Lung (tissue), 12 donors: ENCODE measurements around the gene SLC12A2. TPM values are rescaled to one million over a fixed set of nuclear protein-coding genes. Genes with fewer than 3 reads are reported as not detected.

ENCODE experiments used
- ATAC-seq: fragments of 200-7000 bp; cut with Tn5 transposase; one replicate; pipeline ENCODE4 v1.9.1; 2020; ENCODE audit warnings: moderate number of reproducible peaks; ENCODE audit not compliant: insufficient read depth, low FRiP score
- DNase-seq, 3 donors: peaks; one replicate each; pipeline ENCODE4 v3.0.0-alpha.2; 2013 to 2017
- H3K27ac ChIP-seq, 2 donors: one replicate each; pipeline ENCODE4 v1.5.1; 2013; ENCODE audit warnings: mild to moderate bottlenecking in 2 of 2, moderate library complexity in 2 of 2, control low read depth in 1 of 2, inconsistent platforms in 1 of 2, low read depth in 1 of 2, low read length in 1 of 2
- H3K27me3 ChIP-seq, 3 donors: one replicate each; pipeline ENCODE4 v1.5.1; 2013; ENCODE audit warnings: low read length in 2 of 3; ENCODE audit not compliant: control insufficient read depth in 3 of 3, insufficient read depth in 3 of 3
- H3K36me3 ChIP-seq, 4 donors: one replicate each; pipeline ENCODE4 v1.5.1; 2013; ENCODE audit warnings: low read length in 4 of 4, mild to moderate bottlenecking in 1 of 4, moderate library complexity in 1 of 4; ENCODE audit not compliant: control insufficient read depth in 4 of 4, insufficient read depth in 4 of 4
- H3K4me1 ChIP-seq, 5 donors: one replicate each; pipeline ENCODE4 v1.5.1; 2013; ENCODE audit warnings: low read length in 5 of 5, mild to moderate bottlenecking in 2 of 5, moderate library complexity in 1 of 5; ENCODE audit not compliant: control insufficient read depth in 5 of 5, insufficient read depth in 5 of 5
- H3K4me3 ChIP-seq: one replicate; pipeline ENCODE4 v1.5.1; 2013; ENCODE audit warnings: mild to moderate bottlenecking, control low read depth, moderate library complexity
- H3K9ac ChIP-seq, 2 donors: one replicate each; pipeline ENCODE4 v1.5.1; 2013; ENCODE audit warnings: low read length in 2 of 2, control low read depth in 1 of 2; ENCODE audit not compliant: insufficient read depth in 1 of 2
- H3K9me3 ChIP-seq, 4 donors: one replicate each; pipeline ENCODE4 v1.5.1; 2013; ENCODE audit warnings: low read length in 3 of 4, mild to moderate bottlenecking in 1 of 4, moderate library complexity in 1 of 4; ENCODE audit not compliant: control insufficient read depth in 4 of 4, insufficient read depth in 3 of 4
- CTCF ChIP-seq: IDR thresholded peaks from 2 replicates; pipeline ENCODE4 v1.5.1; 2012; ENCODE audit warnings: mild to moderate bottlenecking; ENCODE audit errors: control extremely low read depth, extremely low read depth
- WGBS, 2 donors: extraction: QIAGEN DNeasy Blood & Tissue Kit; methylation state at CpG; one replicate each; pipeline ENCODE4 v1.1.7; 2013; 5-methylcytosine and 5-hydroxymethylcytosine counted together
- polyA plus RNA-seq, 2 donors: library from polyadenylated mRNA; stranded (reverse); fragments of 200-250 nt; gene quantifications; one replicate each; pipeline ENCODE4 v1.2.1, GENCODE V29; 2013
- total RNA-seq, 2 donors: library from RNA; depleted of rRNA in 1 of 2; stranded (reverse); fragments of >200 nt in 1 of 2; gene quantifications; one replicate each; pipeline ENCODE4 v1.2.1, GENCODE V29; 2014 to 2021
- donor health status: control.
- donor health status: control.
- donor health status: Bipolar disorder and iron deficiency.
- donor health status: healthy.
- donor health status: DM: yes; HTN: yes; CAD: no.

SLC12A2 gene
- total and polyA plus RNA-seq, 4 donors = 2.8 to 87.1 (median 16.4) TPM

GRCh38 chr5:128163991-128164390 is 80.4 kb downstream of the SLC12A2 start:
- Histone ChIP-seq H3K4me3 (no peak overlapping the region), H3K9ac (no peak overlapping the region), H3K36me3 (peaks cover 0 to 5% (median 1%) of the 10 kb centered on the region in 4 donors), H3K27me3 (no peaks in the 10 kb centered on the region), H3K9me3 (no peaks in the 10 kb centered on the region), H3K4me1 (no peaks in the 10 kb centered on the region), H3K27ac (no peak overlapping the region)
- no peak for TF ChIP-seq CTCF
- DNase-seq = no peak
- WGBS, 2 donors = 78 to 88% methylated on average over 2 of the region's 2 CpGs
- no peak for ATAC-seq

GRCh38 chr5:128169401-128170017 is 85.9 kb downstream of the SLC12A2 start:
- 95 to 97% methylated on average over 2 of the region's 2 CpGs for WGBS, 2 donors
- DNase-seq = no peak

GRCh38 chr5:128172102-128172501 is 88.5 kb downstream of the SLC12A2 start:
- no peak overlapping the region for H3K4me3 ChIP-seq
- ATAC-seq = no peak

More at GRCh38 chr5:128169401-128170017, 85.9 kb downstream of the SLC12A2 start:
- ATAC-seq = no peak
- Histone ChIP-seq H3K4me3 (no peak overlapping the region), H3K36me3 (peaks cover 0 to 4% (median 0%) of the 10 kb centered on the region in 4 donors), H3K4me1 (no peaks in the 10 kb centered on the region), H3K27ac (no peak overlapping the region), H3K27me3 (no peaks in the 10 kb centered on the region), H3K9me3 (no peaks in the 10 kb centered on the region), H3K9ac (no peak overlapping the region)
- TF ChIP-seq CTCF = no peak

More at GRCh38 chr5:128172102-128172501, 88.5 kb downstream of the SLC12A2 start:
- H3K9ac ChIP-seq = no peak overlapping the region
- peaks cover 0 to 4% (median 1%) of the 10 kb centered on the region in 4 donors for H3K36me3 ChIP-seq
- no peaks in the 10 kb centered on the region for H3K27me3 ChIP-seq
- WGBS, 2 donors = 91 to 93% methylated on average over 1 of the region's 1 CpG
- no peak for TF ChIP-seq CTCF
- no peak overlapping the region for H3K27ac ChIP-seq
- no peak for DNase-seq
- H3K4me1 ChIP-seq = no peaks in the 10 kb centered on the region
- no peaks in the 10 kb centered on the region for H3K9me3 ChIP-seq
